ENCODE data around the gene ARHGEF33.

GRCh38 chr2:38947241-38948239 is 57.9 kb downstream of the ARHGEF33 start:
- TF ChIP-seq CTCF (IDR thresholded peaks at IDR 0.05; ENCODE audit: low read depth, low read length) (peak; percentile 88), EZH2phosphoT487 (IDR thresholded peaks at IDR 0.05; ENCODE audit: low read depth) (no peak)

Measured in OCI-LY3 (cell line).